ENCODE measurements around the gene NPAS3. TPM values are rescaled to one million over a fixed set of nuclear protein-coding genes. Genes with fewer than 3 reads are reported as not detected.

NPAS3 gene
- polyA plus RNA-seq, 2 of the 4 experiments (the other 2 are of a cell fraction) = not detected

- Histone ChIP-seq H3K4me3 (no peak overlapping the region), H3K4me1 (no peaks in the 10 kb centered on the region), H3K9me3 (no peaks in the 10 kb centered on the region), H3K4me2 (no peak overlapping the region), H3K27ac (no peak overlapping the region)
- FAIRE-seq (no peak), DNase-seq (ENCODE audit: low read depth in 1 of 2, low spot score in 1 of 2) (no peak), ATAC-seq (no peak)
- WGBS (ENCODE audit: missing lambda C conversion rate) = 34% methylated on average over 7 of the region's 7 CpGs
- ChIA-PET CTCF (interaction anchor here (0.8 kb wide), 1 partner anchor 108 kb away, joined by 3 read pairs; no protein-coding TSS in a partner anchor), POLR2A (no interaction called here)
- TF ChIP-seq CEBPB (IDR thresholded peaks at IDR 0.05) (no peak), HDAC2 (IDR thresholded peaks at IDR 0.05) (no peak)
Observed at GRCh38 chr14:33732175-33732574, 793.5 kb downstream of the NPAS3 start.

GRCh38 chr14:33733310-33733709, 794.6 kb downstream of the NPAS3 start:
- TF ChIP-seq ZNF302 (CRISPR knock-in tag; IDR thresholded peaks at IDR 0.05) (no peak), CBX2 (IDR thresholded peaks at IDR 0.05; ENCODE audit: borderline replicate concordance, low read depth) (no peak), ZFP36 (IDR thresholded peaks at IDR 0.05; ENCODE audit: borderline replicate concordance, partially characterized antibody) (no peak)
- 24% methylated on average over 6 of the region's 6 CpGs for WGBS (ENCODE audit: missing lambda C conversion rate)
- POLR2A ChIA-PET = no interaction called here

GRCh38 chr14:33733721-33734120, 795.0 kb downstream of the NPAS3 start:
- ChIA-PET CTCF (interaction anchor here (0.7 kb wide), 1 partner anchor 1475 kb away, joined by 3 read pairs; no protein-coding TSS in a partner anchor), POLR2A (no interaction called here)
- Histone ChIP-seq H3K4me3 (no peak overlapping the region), H3K4me1 (no peaks in the 10 kb centered on the region), H3K9me3 (no peaks in the 10 kb centered on the region), H3K27ac (no peak overlapping the region), H3K4me2 (no peak overlapping the region)
- FAIRE-seq (no peak), ATAC-seq (no peak), DNase-seq (ENCODE audit: low read depth in 1 of 2, low spot score in 1 of 2) (no peak)
- TF ChIP-seq HOXB13 (CRISPR knock-in tag; IDR thresholded peaks at IDR 0.05; ENCODE audit: low read depth) (no peak), USF2 (IDR thresholded peaks at IDR 0.05) (no peak), ZSCAN20 (CRISPR knock-in tag; IDR thresholded peaks at IDR 0.05) (no peak), HOXB5 (CRISPR knock-in tag; IDR thresholded peaks at IDR 0.05) (no peak), ESRRA (IDR thresholded peaks at IDR 0.05; ENCODE audit: borderline replicate concordance, low read length) (no peak), KDM1A (IDR thresholded peaks at IDR 0.05; ENCODE audit: low read depth) (no peak), ATOH8 (CRISPR knock-in tag; IDR thresholded peaks at IDR 0.05; ENCODE audit: low read depth) (no peak), EP300 (IDR thresholded peaks at IDR 0.05) (no peak), CEBPB (IDR thresholded peaks at IDR 0.05) (no peak), TFCP2L1 (CRISPR knock-in tag; IDR thresholded peaks at IDR 0.05) (no peak), RNF2 (IDR thresholded peaks at IDR 0.05; ENCODE audit: borderline replicate concordance, low read depth) (no peak), JUNB (IDR thresholded peaks at IDR 0.05) (no peak), RCOR1 (IDR thresholded peaks at IDR 0.05; ENCODE audit: low read depth, low read length) (no peak), HDAC2 (IDR thresholded peaks at IDR 0.05) (no peak), ZC3H11A (IDR thresholded peaks at IDR 0.05) (no peak), POLR2AphosphoS2 (conservative IDR thresholded peaks at IDR 0.05; ENCODE audit: low read length) (no peak), HMGXB4 (CRISPR knock-in tag; IDR thresholded peaks at IDR 0.05; ENCODE audit: borderline replicate concordance) (no peak), ZFP36 (IDR thresholded peaks at IDR 0.05; ENCODE audit: borderline replicate concordance, partially characterized antibody) (no peak), CBX2 (IDR thresholded peaks at IDR 0.05; ENCODE audit: borderline replicate concordance, low read depth) (no peak)

More at GRCh38 chr14:33733310-33733709, 794.6 kb downstream of the NPAS3 start:
- Histone ChIP-seq H3K4me1 (no peaks in the 10 kb centered on the region), H3K9me3 (no peaks in the 10 kb centered on the region), H3K4me2 (no peak overlapping the region), H3K4me3 (no peak overlapping the region), H3K27ac (no peak overlapping the region)
- CTCF ChIA-PET = interaction anchor here (0.7 kb wide), 1 partner anchor 1474 kb away, joined by 3 read pairs; no protein-coding TSS in a partner anchor
- no peak for FAIRE-seq
- DNase-seq (ENCODE audit: low read depth in 1 of 2, low spot score in 1 of 2) = no peak
- no peak for ATAC-seq

Measured in A549 (cell line).